Measurements from ENCODE around the gene CPNE4. TPM values are rescaled to one million over a fixed set of nuclear protein-coding genes. Genes with fewer than 3 reads are reported as not detected.

CPNE4 gene
- total RNA-seq, 2 donors from 2014 or later, result 0.16 TPM; not detected in 1

DNA sequence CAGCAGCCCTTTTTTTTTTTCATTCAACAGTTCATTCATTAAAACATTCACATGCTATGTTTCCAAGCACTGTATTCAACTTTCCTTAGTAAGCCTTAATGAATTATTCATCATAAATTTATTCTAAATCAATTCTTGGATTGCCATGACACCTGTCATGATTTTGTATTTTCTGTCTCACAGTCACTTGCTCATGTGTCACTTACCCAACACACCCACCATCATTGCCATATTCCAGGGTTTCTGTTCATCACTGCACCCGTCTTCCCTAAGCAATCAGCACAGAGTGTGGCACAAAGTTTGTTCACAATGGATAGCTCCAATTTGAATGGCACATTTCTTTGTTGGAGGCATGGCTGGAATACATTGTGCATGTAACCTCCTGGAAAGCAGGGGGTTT is 27.2 kb downstream of the CPNE4 start:
- Histone ChIP-seq H3K4me3 (no peak overlapping the region), H3K27me3 (no peaks in the 10 kb centered on the region), H3K9ac (ENCODE audit: low read depth in 2 of 2, low read length in 2 of 2) (no peak overlapping the region), H3K36me3 (no peaks in the 10 kb centered on the region), H3K9me3 (no peaks in the 10 kb centered on the region), H3K4me1 (no peaks in the 10 kb centered on the region), H3K27ac (no peak overlapping the region)
- DNase-seq, result no peak
- TF ChIP-seq, protein P1, sequence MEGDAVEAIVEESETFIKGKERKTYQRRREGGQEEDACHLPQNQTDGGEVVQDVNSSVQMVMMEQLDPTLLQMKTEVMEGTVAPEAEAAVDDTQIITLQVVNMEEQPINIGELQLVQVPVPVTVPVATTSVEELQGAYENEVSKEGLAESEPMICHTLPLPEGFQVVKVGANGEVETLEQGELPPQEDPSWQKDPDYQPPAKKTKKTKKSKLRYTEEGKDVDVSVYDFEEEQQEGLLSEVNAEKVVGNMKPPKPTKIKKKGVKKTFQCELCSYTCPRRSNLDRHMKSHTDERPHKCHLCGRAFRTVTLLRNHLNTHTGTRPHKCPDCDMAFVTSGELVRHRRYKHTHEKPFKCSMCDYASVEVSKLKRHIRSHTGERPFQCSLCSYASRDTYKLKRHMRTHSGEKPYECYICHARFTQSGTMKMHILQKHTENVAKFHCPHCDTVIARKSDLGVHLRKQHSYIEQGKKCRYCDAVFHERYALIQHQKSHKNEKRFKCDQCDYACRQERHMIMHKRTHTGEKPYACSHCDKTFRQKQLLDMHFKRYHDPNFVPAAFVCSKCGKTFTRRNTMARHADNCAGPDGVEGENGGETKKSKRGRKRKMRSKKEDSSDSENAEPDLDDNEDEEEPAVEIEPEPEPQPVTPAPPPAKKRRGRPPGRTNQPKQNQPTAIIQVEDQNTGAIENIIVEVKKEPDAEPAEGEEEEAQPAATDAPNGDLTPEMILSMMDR (IDR thresholded peaks at IDR 0.05), result no peak
- intact Hi-C loops (cut with DNase I), result loop anchor here (5.0 kb wide), 1 partner anchor 180 kb away; no protein-coding TSS in a partner anchor

DNA sequence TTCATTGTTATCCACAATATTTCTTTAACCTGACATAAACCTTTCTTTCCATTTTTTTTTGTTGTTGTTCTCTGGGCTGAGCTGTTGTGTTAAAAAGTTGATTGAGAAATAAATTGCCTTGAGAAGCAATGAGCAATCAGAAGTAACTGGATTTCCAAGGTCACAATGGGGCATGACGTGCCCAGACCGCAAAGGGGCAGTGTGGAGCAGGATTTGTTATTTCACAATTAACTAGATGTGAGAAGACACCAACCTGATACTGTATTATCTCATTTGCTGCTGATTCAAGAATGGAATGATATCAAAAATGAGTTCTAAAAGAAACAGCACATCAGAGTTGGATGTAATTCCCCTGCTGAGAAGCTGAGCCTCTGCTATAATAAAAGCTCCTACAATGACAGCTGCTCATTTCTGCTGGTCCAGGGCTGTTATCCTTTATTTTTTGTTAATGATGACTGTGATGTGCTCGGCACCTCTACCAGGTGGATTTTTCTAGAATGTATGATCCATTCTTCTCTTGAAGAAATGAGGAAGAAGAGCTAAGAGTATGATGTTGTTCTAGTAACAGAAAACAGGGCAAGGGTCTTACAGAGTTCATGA is 28.1 kb downstream of the CPNE4 start:
- Histone ChIP-seq H3K27ac (no peak overlapping the region), H3K9me3 (no peaks in the 10 kb centered on the region), H3K4me3 (no peak overlapping the region), H3K9ac (ENCODE audit: low read depth in 2 of 2, low read length in 2 of 2) (no peak overlapping the region), H3K4me1 (no peaks in the 10 kb centered on the region), H3K36me3 (no peaks in the 10 kb centered on the region), H3K27me3 (no peaks in the 10 kb centered on the region)
- intact Hi-C loops (cut with DNase I), result loop anchor here (5.0 kb wide), 1 partner anchor 181 kb away; no protein-coding TSS in a partner anchor
- DNase-seq, result peak; percentile 28
- TF ChIP-seq, protein P1 (IDR thresholded peaks at IDR 0.05), result peak; percentile 31

DNA sequence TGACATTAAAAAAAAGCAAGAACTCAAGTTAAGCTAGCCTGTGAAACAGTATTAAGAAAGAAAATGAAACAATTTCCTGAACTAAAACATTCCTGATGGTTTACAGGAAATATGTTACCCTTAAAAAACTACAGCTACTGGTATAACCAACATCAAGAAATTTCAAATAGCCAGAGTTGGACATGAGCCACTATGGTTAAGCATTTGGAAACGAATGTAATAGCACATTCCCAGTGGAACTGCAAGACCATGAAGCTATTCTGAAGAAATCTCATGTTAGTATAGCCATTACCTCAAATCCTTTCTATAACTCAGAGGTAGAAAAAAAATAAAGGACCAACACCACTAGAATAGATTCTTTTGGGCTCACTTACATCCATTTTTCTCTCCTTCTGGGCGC is 30.2 kb downstream of the CPNE4 start:
- DNase-seq, result no peak
- Histone ChIP-seq H3K27me3 (no peaks in the 10 kb centered on the region), H3K9ac (ENCODE audit: low read depth in 2 of 2, low read length in 2 of 2) (no peak overlapping the region), H3K27ac (no peak overlapping the region), H3K36me3 (no peaks in the 10 kb centered on the region), H3K9me3 (no peaks in the 10 kb centered on the region), H3K4me1 (no peaks in the 10 kb centered on the region), H3K4me3 (no peak overlapping the region)
- intact Hi-C loops (cut with DNase I), result no loop called here
- TF ChIP-seq, protein P1 (IDR thresholded peaks at IDR 0.05), result no peak

DNA sequence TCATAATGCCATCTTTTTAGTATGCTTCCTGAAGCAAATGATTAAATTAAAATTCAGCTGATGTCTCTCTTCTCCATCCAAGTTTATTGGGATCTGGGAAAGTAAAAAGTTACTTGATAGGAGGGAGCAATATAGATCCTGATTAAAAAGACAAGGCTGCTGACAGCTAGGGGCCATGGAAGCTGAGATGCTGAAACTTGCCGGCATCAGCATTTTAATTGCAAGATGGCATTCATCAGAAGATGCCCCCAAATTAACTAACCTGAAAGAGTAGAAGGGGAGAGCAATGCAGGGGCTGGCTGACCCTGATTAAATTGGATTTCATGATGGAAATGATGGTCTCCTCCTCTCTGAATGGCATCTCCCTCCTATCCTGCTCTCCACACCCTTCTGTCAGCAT is 31.1 kb downstream of the CPNE4 start:
- Histone ChIP-seq H3K9me3 (no peaks in the 10 kb centered on the region), H3K27me3 (no peaks in the 10 kb centered on the region), H3K9ac (ENCODE audit: low read depth in 2 of 2, low read length in 2 of 2) (no peak overlapping the region), H3K4me3 (no peak overlapping the region), H3K27ac (no peak overlapping the region), H3K4me1 (no peaks in the 10 kb centered on the region), H3K36me3 (no peaks in the 10 kb centered on the region)
- intact Hi-C loops (cut with DNase I), result no loop called here
- TF ChIP-seq, protein P1 (IDR thresholded peaks at IDR 0.05), result no peak
- no peak for DNase-seq

DNA sequence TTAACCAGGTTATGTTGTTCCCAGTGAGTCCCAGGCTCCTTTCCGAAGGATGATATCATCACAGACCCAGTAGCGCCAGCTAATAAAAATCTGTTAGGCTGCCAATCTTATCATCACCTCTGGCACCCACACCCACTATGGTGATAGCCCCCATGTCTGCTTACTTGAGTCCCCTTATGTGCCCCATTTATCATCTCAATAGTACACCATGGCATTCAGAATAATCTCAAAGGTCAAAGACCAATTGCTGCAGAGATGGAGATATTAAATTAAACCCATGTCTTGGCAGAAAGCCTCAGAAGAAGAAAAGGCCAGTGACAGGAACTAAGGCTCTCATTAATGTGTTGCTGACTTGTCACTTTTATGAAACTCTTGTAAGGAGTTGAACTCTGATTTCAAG is 32.8 kb downstream of the CPNE4 start:
- intact Hi-C loops (cut with DNase I), result no loop called here
- Histone ChIP-seq H3K4me1 (no peaks in the 10 kb centered on the region), H3K36me3 (no peaks in the 10 kb centered on the region), H3K4me3 (no peak overlapping the region), H3K9me3 (no peaks in the 10 kb centered on the region), H3K27ac (no peak overlapping the region), H3K27me3 (no peaks in the 10 kb centered on the region), H3K9ac (ENCODE audit: low read depth in 2 of 2, low read length in 2 of 2) (no peak overlapping the region)
- TF ChIP-seq, protein P1 (IDR thresholded peaks at IDR 0.05), result no peak
- DNase-seq, result no peak
